T-helper 1 cell treated with Interleukin-12 subunit alpha and Interleukin-12 subunit beta and Interleukin-4 antibody, amounts not matched to agents 30 μg/mL and 1 μg/mL, for 36 hours (primary cell): ENCODE data around the gene EHMT2.

Source experiments
- H3K27ac Mint-ChIP-seq: one replicate; pipeline ENCODE4 v1.8.0; 2021; ENCODE audit warnings: mild to moderate bottlenecking, mixed read lengths
- H3K27me3 Mint-ChIP-seq: one replicate; pipeline ENCODE4 v1.8.0; 2021; ENCODE audit warnings: low read depth, mixed read lengths
- H3K36me3 Mint-ChIP-seq: one replicate; pipeline ENCODE4 v1.8.0; 2021; ENCODE audit warnings: low read depth, mixed read lengths
- H3K4me1 Mint-ChIP-seq: one replicate; pipeline ENCODE4 v1.8.0; 2021; ENCODE audit warnings: low read depth, mixed read lengths
- H3K4me3 Mint-ChIP-seq: one replicate; pipeline ENCODE4 v1.8.0; 2021; ENCODE audit warnings: mild to moderate bottlenecking, moderate library complexity, mixed read lengths
- H3K9me3 Mint-ChIP-seq: one replicate; pipeline ENCODE4 v1.8.0; 2021; ENCODE audit warnings: mixed read lengths

The EHMT2 gene

DNA sequence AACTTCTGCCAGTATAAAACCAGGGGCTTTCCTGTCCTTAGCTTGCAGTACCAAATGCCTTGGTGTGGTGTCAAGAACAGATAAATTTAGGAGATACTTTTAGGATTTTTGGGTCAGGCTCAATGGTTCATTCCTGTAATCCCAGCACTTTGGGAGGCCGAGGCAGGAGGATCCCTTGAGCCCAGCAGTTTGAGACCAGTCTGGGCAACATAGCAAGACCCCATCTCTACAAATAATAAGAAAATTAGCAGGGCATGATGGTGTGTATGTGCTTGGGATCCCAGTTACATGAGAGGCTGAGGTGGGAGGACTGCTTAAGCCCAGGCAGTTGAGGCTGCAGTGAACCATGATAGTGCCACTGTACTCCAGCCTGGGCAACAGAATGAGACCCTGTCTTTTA is 7.5 kb upstream of the EHMT2 start:
- Mint-ChIP-seq H3K27me3 (peaks cover 14% of the 10 kb centered on the region), H3K36me3 (no peaks in the 10 kb centered on the region), H3K4me1 (peaks cover 13% of the 10 kb centered on the region), H3K9me3 (no peaks in the 10 kb centered on the region), H3K4me3 (no peak overlapping the region), H3K27ac (no peak overlapping the region)

GRCh38 chr6:31903957-31904356 is 6.5 kb upstream of the EHMT2 start:
- no peak overlapping the region for H3K4me3 Mint-ChIP-seq
- peaks cover 2% of the 10 kb centered on the region for H3K36me3 Mint-ChIP-seq
- H3K9me3 Mint-ChIP-seq, result no peaks in the 10 kb centered on the region
- H3K27ac Mint-ChIP-seq, result no peak overlapping the region
- H3K27me3 Mint-ChIP-seq, result peaks cover 14% of the 10 kb centered on the region
- H3K4me1 Mint-ChIP-seq, result peaks cover 19% of the 10 kb centered on the region

DNA sequence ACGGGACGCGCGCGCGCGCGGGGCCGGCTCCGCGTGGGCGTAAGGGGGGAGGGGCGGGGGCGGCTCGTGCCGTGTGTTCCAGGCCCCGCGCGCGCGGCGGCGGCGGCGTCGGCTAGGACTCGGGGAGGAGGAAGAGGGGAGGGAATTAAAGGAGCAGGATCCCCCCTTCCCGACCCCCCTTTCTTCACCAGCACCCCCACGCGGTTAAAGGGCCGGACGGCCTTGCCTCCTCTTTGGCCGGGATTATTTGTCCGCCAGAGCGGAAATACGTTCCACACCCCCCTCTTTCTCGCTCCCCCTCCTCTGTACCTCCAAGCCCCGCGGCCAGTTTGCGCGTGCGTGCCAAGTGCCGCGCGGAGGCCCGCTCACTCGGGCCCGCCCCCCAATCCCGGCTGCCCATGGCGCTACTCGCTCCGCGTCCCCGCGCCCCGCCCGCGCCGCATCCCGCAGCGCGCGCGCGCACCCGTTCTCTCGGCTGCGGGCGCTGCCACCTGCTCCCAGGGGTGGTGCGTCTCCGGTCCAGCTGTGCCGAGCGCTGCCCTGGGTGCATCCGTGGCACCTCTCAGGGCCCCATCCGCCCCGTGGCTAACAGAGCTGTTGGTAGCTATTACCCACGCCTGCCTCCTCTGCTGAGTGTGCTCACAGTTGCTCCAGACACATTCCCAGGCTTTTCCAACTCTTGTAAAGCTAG is 4.6 kb upstream of the EHMT2 start, which contains the start of gene ZBTB12:
Gene ZBTB12 (minus strand): TSS at position 134 of the 691 bp plus-strand sequence. CDS start 781 bp downstream, outside the sequence.
- Mint-ChIP-seq H3K4me3 (peak within 1 kb of the TSS; percentile 86), H3K27me3 (peaks cover 14% of the 10 kb centered on the region), H3K27ac (peak within 1 kb of the TSS; percentile 81), H3K4me1 (peaks cover 25% of the 10 kb centered on the region), H3K36me3 (peaks cover 2% of the 10 kb centered on the region), H3K9me3 (no peaks in the 10 kb centered on the region)

DNA sequence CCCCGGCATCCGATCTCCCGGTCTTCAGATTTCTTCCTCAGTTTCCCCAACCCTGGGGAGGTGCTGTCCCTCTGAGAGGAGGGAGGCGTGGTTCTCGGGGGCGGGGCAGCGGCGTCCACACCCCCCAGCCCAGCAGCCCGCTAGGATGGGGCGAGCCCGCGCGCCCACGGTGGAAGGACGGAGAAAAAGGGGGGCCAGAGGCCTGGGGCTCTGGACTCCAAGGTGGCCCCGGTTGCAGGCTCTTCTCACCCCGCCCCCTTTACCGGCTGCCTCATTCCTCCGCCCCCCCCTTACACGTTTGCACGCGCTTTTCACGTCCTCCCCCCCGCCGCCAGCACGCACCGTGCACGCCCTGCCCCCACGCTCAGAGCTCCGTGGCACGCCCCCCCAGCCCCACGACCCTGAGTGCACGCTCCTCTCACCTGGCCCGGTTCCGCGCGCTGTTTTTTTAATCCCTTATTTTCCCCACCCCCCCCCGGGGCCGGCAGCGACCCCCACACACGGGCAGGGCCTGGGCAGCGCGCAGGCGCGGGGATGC is 4.0 kb upstream of the EHMT2 start:
- Mint-ChIP-seq H3K9me3 (no peaks in the 10 kb centered on the region), H3K4me3 (peak overlapping the region; percentile 31), H3K27me3 (peaks cover 12% of the 10 kb centered on the region), H3K27ac (no peak overlapping the region), H3K36me3 (peaks cover 4% of the 10 kb centered on the region), H3K4me1 (peaks cover 27% of the 10 kb centered on the region)

DNA sequence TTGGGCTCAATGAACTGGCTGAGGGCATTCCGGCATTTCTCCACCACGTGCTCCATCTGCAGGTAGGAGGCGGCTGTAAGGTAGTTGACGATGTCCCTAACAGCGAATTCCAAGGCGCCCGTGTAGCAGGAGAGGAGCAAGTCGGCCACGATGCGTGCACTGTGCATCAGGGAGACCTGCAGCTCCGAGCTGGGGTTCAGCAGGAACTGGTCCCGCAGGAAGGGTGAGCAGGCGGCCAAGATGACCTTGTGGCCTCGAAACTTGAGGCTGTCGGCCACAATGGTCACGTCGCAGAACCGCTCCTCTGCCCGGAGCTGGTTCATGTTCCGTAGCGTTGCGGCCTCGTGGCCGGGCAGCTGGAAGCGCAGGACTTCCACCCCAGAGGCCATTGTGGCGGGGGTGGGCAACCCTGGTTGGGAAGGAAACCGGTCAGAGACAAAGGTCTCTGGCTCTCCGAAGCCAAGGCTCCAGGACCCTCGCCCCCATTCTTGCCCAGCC is 3.5 kb upstream of the EHMT2 start:
- peaks cover 26% of the 10 kb centered on the region for H3K4me1 Mint-ChIP-seq
- H3K27me3 Mint-ChIP-seq, result peaks cover 9% of the 10 kb centered on the region
- H3K9me3 Mint-ChIP-seq, result no peaks in the 10 kb centered on the region
- no peak overlapping the region for H3K27ac Mint-ChIP-seq
- peak overlapping the region; percentile 31 for H3K4me3 Mint-ChIP-seq
- H3K36me3 Mint-ChIP-seq, result peaks cover 4% of the 10 kb centered on the region

- peaks cover 7% of the 10 kb centered on the region for H3K36me3 Mint-ChIP-seq
- no peaks in the 10 kb centered on the region for H3K9me3 Mint-ChIP-seq
- H3K27ac Mint-ChIP-seq, result no peak overlapping the region
- H3K4me1 Mint-ChIP-seq, result peaks cover 30% of the 10 kb centered on the region
- peaks cover 9% of the 10 kb centered on the region for H3K27me3 Mint-ChIP-seq
- peak overlapping the region; percentile 60 for H3K4me3 Mint-ChIP-seq
Observed at GRCh38 chr6:31899882-31900722, 2.6 kb upstream of the EHMT2 start.

DNA sequence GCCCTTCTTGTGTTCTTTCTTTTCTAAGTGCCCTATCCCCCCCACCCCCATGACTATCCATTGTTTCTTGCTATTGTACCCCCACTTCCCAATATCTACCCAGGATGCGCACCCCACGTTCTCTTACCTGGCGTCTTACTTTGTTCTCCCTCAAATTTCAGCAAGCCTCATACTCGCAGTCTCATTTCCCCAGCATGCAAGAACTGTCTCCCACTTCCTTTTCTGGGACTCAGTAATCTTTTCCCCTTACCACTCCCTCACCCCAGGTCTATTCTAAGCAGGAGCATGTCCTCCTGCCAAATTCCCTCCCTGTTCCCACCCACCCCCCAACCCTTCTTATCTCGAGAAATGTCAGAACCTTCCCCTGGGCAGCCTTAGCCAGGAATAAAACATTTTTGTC is 1.7 kb upstream of the EHMT2 start:
- Mint-ChIP-seq H3K27ac (peak overlapping the region; percentile 74), H3K4me1 (peaks cover 30% of the 10 kb centered on the region), H3K36me3 (peaks cover 7% of the 10 kb centered on the region), H3K9me3 (no peaks in the 10 kb centered on the region), H3K4me3 (peak overlapping the region; percentile 81), H3K27me3 (peaks cover 6% of the 10 kb centered on the region)

- peaks cover 9% of the 10 kb centered on the region for H3K36me3 Mint-ChIP-seq
- peak overlapping the region; percentile 95 for H3K27ac Mint-ChIP-seq
- no peaks in the 10 kb centered on the region for H3K9me3 Mint-ChIP-seq
- H3K27me3 Mint-ChIP-seq, result peaks cover 6% of the 10 kb centered on the region
- peaks cover 30% of the 10 kb centered on the region for H3K4me1 Mint-ChIP-seq
- peak overlapping the region; percentile 97 for H3K4me3 Mint-ChIP-seq
Observed at GRCh38 chr6:31898383-31899011, 999 bp upstream of the EHMT2 start.

- peaks cover 17% of the 10 kb centered on the region for H3K36me3 Mint-ChIP-seq
Observed at GRCh38 chr6:31896856-31897611, 464 bp downstream of the EHMT2 start.

GRCh38 chr6:31896493-31896855 is 1.0 kb downstream of the EHMT2 start:
- Mint-ChIP-seq H3K36me3 (peaks cover 17% of the 10 kb centered on the region), H3K9me3 (no peaks in the 10 kb centered on the region)

More at GRCh38 chr6:31896856-31897611, 464 bp downstream of the EHMT2 start:
- no peaks in the 10 kb centered on the region for H3K27me3 Mint-ChIP-seq
- no peaks in the 10 kb centered on the region for H3K9me3 Mint-ChIP-seq
- peaks cover 23% of the 10 kb centered on the region for H3K4me1 Mint-ChIP-seq
- H3K4me3 Mint-ChIP-seq, result peak overlapping the region; percentile 77
- peak overlapping the region; percentile 68 for H3K27ac Mint-ChIP-seq

GRCh38 chr6:31892821-31893220 is 4.7 kb downstream of the EHMT2 start:
- Mint-ChIP-seq H3K4me3 (no peak overlapping the region), H3K9me3 (no peaks in the 10 kb centered on the region), H3K27me3 (no peaks in the 10 kb centered on the region), H3K27ac (no peak overlapping the region), H3K4me1 (peaks cover 11% of the 10 kb centered on the region), H3K36me3 (peaks cover 23% of the 10 kb centered on the region)

More at GRCh38 chr6:31896493-31896855, 1.0 kb downstream of the EHMT2 start:
- Mint-ChIP-seq H3K4me1 (peaks cover 23% of the 10 kb centered on the region), H3K27ac (peak overlapping the region; percentile 68), H3K27me3 (no peaks in the 10 kb centered on the region), H3K4me3 (peak overlapping the region; percentile 77)

- H3K9me3 Mint-ChIP-seq, result no peaks in the 10 kb centered on the region
- no peak overlapping the region for H3K27ac Mint-ChIP-seq
- no peaks in the 10 kb centered on the region for H3K27me3 Mint-ChIP-seq
- no peaks in the 10 kb centered on the region for H3K4me1 Mint-ChIP-seq
- peaks cover 22% of the 10 kb centered on the region for H3K36me3 Mint-ChIP-seq
- no peak overlapping the region for H3K4me3 Mint-ChIP-seq
Observed at GRCh38 chr6:31889331-31889972, 8.0 kb downstream of the EHMT2 start.
